Measurements from ENCODE around the gene EMX2.
"Not testable (repeated sequence)": the region's sequence is repeated elsewhere in the genome, so short reads cannot be mapped to it uniquely, and the experiment has no call there.

EMX2 gene

DNA sequence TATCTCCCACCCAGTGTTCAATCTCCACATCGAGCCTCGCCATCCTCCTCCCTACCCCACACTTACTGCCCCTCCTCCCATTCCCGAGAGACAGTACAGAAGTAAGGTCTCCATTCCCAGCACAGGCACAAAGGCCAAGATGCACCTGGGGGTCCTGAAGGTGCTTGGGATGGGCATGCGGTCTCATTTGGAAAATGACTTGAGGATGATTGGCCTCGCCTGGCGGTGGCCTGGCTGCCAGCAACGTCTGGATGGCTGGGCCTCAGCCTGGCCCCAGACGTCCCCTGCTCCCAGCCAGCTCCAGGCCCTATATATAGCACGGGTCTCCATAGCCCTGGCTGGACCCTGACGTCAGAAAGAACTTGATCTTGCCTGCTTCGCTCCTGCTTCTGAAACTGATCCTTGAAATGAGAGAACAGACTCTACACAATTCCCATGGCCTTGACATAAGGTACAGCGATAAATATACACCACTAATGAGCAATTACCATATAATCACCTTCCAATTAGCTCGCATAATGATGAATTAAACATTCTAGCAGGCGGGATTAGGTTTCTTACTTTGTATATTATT lies 11.8 kb downstream of the EMX2 start:
- H3K4me3 ChIP-seq (ENCODE audit: low read depth, low read length): no peak overlapping the region

DNA sequence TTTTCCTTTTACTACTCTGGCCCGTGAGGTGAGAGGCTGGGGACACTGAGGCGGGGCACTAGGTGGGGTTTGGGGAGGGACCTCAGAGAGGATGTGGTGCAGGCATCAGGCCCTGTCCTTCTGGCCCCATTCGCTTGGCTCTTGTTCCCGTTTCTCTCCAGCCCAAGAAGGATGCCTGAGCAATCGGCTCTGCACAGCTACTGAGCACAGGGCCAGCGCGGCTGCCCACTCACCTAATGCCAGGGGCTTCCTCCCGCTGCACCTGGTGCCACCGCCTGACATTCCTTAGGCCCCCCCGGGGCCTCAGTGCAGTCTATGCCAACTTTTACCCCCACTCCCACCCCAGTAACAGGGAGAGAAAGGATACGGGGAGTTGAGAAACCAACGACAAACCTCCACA lies 12.5 kb downstream of the EMX2 start:
- no peak overlapping the region for H3K4me3 ChIP-seq (ENCODE audit: low read depth, low read length)

DNA sequence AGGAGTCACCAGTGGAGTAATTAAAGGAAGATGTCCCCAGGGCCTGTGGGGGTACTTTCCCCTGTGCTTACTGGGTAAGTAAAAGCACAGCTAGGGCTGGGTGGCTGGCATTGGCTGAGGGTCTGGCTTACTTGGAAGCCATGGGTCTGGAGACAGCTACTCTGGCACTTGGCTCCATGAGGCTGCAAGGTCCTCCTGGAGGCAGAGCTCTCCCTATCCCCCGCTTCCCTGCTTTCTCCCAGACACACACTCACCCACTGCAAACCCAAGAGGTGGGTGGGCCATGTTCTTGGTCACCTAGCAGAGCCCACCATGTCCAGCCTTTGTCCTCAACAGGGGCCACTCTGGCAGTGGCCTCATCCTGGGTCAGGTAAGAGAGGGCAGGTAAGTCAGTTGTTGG lies 13.3 kb downstream of the EMX2 start:
- H3K4me3 ChIP-seq (ENCODE audit: low read depth, low read length): no peak overlapping the region

DNA sequence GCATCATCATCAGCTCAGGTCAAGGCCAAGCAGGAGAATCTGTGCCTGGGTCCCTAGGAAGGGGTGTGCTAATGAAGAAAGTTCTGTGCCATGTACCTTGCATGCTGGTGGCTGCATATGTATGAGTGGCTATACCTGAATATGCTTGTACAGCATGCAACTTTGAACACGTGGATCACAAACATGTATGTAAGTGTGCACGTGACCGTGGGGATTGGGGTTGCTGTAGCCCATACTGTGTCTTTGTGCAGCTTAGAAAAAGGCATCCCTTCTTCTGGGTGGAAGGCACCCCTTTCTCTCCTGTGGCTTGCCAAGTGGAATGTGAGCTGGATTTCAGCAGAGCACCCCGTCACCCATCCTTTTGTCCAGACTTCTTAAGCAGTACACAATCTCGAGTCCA lies 13.8 kb downstream of the EMX2 start:
- no peak overlapping the region for H3K4me3 ChIP-seq (ENCODE audit: low read depth, low read length)

DNA sequence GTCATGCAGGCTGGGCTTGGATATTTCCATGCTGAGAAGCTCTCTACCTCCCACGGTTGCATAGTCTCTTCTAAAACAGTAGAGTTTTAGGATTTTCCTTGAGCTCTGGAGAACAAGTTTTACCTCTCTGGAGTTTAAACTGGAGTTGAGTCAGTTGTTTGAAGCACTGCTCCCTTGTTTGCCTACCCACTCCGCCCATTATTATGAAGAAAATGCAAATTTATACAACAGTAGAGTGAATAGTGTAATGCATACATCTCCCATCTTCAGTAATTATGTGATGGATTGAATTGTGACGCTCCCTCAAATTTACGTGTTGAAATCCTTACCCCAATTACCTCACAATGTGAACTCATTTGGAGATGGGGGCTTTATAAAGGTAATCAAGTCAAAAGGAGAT lies 17.2 kb downstream of the EMX2 start:
- no peak overlapping the region for H3K4me3 ChIP-seq (ENCODE audit: low read depth, low read length)

DNA sequence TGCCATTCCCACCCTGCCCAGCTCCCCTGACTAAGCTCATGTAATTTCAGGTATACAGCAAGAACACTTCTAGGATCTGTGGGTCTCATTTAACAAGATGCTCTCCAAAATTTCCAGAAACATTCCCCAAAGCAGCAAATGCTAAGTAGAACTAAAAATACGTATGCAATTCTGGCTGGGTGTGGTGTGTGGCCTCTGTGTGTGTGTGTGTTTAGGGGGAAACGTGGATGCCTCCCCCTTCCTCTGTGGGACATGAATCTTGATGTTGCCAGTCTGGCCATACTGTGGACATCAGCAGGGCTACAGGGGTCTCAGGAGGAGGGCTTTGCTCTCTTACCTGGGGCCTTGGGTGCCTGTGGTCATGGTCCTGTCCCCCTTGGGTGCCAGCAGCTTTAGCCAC lies 18.4 kb downstream of the EMX2 start:
- H3K4me3 ChIP-seq (ENCODE audit: low read depth, low read length): no peak overlapping the region

DNA sequence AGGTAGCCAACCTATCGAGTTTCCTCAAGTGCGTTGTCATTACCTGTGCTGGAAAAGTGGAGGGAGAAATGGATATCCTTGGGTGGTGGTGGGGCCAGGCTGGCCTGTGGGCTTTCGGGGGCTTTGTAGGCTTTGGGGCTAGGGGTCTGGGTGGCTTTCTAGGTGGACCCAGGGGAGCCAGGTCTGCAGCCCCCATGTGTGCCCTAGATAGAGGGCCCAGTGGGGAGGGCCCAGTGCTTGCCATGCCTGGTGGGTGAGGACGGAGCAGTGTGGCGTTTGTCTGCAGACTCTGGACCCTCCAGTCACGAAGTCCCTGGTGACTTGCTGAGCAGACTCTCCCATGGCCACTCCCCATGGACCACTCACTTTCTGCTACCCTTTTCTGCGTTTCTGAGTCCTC lies 19.7 kb downstream of the EMX2 start:
- no peak overlapping the region for H3K4me3 ChIP-seq (ENCODE audit: low read depth, low read length)

DNA sequence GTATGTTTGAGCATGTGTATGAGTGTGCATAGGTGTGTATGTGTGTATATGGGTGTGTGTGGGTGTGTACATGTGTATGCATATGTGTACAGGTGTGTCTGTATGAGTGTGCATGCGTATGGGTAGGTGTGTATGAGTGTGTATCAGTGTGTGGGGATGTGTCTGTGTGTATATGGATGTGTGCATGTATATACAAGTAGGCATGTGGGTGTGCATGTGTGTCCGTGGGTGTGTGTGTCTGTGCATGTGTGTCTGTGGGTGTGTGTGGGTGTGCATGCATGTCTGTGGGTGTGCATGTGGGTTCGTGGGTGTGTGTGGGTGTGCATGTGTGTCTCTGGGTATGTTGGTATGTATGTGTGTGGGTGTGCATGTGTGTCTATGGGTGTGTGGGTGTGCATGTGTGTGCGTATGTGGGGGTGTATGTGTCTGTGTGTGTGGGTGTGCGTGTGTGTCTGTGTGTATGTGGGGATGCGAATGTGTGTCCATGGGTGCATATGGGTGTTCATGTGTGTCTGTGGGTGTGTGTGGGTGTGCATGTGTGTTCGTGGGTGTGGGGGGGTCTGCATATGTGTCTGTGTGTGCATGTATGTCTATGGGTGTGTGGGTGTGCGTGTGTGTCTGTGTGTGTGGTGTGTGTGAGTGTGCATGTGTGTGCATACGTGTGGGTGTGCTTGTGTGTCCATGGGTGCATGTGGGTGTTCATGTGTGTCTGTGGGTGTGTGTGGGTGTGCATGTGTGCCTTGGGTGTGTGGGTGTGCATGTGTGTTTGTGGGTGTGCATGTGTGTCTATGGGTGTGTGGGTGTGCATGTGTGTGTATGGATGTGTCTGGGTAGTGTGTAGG lies 20.6 kb downstream of the EMX2 start:
- H3K4me3 ChIP-seq (ENCODE audit: low read depth, low read length): no peak overlapping the region

DNA sequence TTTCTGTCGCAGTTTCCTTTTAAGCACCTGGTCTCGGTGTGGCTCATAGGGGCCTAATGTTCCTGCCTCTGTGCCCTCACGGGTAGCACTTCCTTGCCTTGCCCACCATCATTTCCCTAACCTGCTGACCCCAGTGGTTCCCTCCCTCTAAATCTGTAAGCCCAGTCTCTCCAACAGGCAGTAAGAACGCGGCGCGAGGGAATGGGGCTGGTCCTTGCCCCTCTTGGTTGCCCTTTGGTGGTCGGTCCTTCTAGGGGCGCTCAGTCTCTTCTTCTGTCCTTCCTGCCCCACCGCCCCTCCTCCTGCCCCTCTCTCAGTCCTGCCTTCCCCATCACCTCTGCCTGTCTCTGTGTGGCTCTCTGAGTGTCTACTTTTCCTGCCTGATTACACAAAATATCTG lies 21.2 kb downstream of the EMX2 start:
- no peak overlapping the region for H3K4me3 ChIP-seq (ENCODE audit: low read depth, low read length)

DNA sequence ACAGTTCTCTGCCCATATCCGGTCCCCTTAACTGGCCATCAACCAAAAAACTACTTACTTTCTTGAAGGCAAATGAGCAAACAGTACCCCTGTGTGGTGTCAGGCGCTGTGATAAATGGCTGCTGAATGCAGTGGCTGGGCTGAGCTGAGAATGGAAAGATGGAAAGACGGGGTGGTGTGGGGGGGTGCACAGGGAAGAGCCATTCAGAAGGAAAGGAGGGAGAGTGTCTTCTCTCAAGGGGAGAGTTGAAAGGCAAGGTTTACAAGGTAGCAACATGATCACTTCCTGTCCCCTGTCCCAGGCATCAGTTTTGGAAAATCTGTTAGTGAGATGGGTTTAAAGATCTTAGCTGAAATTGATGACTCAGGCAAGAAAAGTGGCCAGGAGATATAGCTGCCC lies 22.5 kb downstream of the EMX2 start:
- no peak overlapping the region for H3K4me3 ChIP-seq (ENCODE audit: low read depth, low read length)

DNA sequence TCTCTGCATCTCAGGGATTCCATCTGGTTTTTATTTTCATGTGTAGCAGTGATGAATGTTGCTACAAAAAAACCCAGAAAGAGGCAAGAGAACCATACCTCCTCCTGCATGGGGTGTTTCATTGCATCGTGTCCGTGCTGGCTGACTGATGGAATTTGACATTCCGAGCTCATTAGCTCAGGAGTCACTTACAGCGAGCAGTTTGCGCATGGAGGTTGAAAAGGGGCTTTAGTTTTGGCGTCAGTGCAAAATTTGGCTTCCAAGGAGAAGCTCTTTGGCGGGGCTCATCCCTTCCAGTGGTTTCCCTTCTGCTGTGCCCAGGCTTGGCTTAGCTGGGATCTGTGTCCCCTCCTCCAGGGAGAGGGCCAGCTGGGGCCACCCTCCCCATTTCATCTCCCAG lies 25.8 kb downstream of the EMX2 start:
- no peak overlapping the region for H3K4me3 ChIP-seq (ENCODE audit: low read depth, low read length)

DNA sequence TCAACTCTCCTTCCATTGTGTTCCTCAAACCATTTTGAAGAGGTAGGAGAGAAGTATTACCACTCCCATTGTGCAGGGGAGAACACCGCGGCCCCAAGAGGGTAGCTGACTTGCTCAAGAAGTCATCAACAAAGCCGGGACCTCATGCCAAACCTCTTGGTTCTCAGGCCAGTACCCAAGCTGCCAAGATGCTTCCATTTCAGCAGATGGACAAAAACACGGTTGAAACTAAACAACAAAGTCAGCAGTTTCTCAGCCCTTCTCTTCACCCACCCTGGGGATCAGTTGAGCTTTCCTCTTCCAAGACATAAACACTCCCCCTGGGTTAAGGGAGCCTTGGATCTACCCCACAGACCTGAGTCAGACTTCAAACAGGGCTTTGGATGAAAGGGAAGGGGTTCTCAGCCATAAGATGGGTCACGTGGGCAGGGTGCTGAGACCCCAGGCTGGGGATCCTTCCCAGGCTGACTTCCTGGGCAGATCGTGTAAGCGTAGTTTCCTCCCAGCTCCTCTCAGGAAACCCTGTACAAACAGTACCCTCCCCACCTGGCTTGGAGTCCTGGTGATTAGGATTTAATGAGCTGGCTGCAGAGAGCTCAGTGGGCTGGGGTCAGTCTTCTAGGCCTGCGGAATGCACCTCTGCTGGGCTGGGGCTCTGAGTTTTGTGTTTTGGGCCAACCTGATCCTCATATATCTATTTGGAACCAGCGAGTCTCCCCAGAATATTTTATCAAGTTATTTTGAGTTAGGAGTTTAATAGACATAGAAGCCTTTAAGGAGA lies 27.3 kb downstream of the EMX2 start:
- no peak overlapping the region for H3K4me3 ChIP-seq (ENCODE audit: low read depth, low read length)

DNA sequence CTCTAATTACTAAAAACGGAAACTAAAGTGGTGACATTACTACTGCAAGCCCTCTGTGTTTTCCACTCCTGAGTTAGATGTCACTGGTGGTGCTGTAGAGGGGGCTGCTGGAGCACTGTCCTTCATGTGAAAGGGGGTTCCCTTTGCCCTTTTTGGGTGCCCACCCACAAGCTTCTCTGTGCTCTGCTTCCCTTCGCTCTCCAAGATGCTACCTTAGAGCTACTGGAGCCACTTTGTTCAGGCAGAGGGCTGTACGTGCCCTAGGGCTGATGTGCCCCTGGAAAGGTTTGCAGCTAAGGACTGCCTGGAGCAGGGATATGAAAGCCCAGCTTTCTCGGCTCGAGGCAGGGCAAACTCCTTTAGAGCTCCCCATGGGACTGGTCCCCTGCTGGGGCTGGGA lies 28.3 kb downstream of the EMX2 start:
- no peak overlapping the region for H3K4me3 ChIP-seq (ENCODE audit: low read depth, low read length)

DNA sequence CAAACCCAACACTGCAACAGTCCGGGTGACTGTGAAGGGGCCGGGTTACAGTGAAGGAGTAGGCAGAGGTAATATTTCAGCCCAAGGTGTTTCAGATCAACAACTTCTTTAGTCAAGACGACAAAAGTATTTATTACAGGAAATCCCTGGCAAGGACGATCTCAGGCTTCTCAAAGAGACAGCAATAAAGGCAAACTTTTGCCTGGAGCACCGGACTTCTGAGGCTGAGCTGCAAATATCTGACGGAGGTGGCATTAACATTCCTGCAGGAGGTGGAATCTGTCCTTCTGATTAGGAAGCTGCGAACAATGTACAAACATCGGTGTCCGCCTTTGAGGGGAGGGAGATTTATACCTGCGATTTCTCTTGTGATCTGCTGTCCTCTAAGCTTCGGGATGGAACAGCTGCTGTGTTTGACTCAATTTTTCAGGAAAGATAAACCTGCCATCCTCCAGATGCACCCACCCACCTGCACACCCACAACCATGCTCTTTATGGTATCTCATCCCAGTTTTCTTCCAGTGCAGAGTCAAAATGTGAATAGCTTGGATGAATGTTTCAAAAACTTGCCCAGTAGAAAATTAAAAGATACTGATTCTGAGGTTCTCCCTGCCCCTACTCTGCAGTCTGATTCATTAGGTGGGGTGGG lies 32.1 kb downstream of the EMX2 start:
- H3K4me3 ChIP-seq (ENCODE audit: low read depth, low read length): no peak overlapping the region

DNA sequence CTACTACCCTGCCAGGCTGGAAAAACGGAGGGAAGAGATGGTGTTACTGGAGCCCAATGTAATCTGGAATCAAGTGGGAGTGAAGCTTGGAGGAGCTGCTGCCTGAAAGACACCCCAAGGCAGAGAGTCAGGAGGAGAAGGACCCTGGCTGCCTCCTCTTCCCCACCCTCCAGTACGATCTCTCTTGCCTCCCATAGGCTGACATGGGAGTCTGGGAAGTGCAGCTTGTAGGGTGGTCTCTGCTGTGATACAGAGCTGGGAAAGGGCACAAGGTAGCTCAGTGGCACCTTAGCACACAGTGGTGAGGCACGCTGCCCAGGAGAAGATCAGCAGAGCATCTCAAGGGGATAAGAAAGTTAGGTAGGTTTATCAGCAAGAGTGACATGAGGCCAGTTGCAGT lies 35.9 kb downstream of the EMX2 start:
- no peak overlapping the region for H3K4me3 ChIP-seq (ENCODE audit: low read depth, low read length)

DNA sequence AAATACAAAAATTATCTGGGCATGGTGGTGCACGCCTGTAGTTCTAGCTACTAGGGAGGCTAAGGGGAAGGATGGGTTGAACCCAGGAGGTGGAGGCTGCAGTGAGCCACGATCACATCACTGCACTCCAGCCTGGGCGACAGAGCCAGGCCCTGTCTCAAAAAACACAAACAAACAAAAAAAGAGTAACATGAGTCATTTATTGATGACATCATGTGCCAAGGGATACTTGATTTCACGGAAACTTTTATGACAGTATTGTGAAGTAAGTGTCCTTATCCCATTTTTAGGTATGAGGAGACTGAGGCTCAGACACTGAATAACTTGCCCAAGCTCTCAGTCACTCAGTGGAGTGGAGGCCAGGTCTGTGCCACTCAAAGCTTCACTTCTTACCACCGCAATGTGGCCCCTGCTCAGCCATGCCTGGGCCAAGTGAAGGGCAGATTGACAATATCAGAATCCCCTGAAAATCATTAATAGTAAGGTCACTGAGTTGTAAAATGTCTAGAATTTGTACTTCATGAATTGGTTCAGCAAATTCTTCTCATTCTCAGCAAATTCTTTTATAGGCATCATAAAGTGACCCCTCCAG lies 36.5 kb downstream of the EMX2 start:
- H3K4me3 ChIP-seq (ENCODE audit: low read depth, low read length): no peak overlapping the region

DNA sequence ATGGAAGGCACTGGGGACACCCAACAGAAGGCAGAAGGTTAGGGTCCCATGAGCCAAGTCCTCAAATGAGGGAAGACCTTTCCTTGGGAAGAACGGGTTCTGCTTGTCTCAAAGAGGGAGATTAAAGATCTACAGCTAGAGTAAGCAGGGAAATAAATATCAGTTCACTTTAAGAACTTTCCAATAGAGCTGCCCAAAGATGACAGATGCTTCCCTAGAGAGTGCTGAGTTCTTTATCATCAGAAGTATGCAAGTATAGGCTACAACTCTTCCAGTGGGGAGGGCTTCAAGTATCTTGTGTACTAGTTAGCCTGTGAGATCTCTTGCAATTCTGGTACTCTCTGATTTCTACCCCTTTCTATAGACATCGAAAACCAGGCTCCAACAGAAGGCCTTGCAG lies 39.4 kb downstream of the EMX2 start:
- no peak overlapping the region for H3K4me3 ChIP-seq (ENCODE audit: low read depth, low read length)

DNA sequence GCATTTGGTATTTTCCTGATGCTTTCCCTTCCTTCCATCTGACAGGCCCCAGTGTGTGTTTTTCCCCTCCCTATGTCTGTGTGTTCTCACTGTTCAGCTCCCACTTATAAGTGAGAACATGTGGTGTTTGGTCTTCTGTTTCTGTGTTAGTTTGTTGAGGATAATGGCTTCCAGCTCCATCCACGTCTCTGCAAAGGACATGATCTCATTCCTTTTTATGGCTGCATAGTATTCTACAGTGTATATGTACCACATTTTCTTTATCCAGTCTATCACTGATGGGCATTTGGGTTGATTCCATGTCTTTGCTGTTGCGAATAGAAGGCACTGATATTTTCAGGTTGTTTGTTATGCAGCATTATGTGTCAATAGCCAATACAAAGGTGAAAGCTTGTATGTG lies 42.3 kb downstream of the EMX2 start:
- not testable (repeated sequence) for H3K4me3 ChIP-seq (ENCODE audit: low read depth, low read length)

DNA sequence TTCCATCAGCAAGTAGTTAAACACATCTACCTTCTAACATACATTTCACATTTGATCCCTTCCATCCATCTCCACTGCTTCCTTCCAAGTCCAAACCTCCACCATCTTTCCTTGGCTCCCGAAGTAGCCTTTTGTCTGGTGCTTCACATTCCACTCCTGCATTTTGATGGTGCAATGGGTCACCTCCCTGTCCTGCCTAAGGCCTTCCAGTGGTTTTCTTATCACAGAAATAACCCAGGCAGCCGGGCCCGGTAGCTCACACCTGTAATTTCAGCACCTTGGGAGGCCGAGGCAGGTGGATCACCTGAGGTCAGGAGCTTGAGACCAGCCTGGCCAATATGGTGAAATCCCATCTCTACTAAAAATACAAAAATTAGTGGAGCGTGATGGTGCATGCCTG lies 44.5 kb downstream of the EMX2 start:
- no peak overlapping the region for H3K4me3 ChIP-seq (ENCODE audit: low read depth, low read length)

DNA sequence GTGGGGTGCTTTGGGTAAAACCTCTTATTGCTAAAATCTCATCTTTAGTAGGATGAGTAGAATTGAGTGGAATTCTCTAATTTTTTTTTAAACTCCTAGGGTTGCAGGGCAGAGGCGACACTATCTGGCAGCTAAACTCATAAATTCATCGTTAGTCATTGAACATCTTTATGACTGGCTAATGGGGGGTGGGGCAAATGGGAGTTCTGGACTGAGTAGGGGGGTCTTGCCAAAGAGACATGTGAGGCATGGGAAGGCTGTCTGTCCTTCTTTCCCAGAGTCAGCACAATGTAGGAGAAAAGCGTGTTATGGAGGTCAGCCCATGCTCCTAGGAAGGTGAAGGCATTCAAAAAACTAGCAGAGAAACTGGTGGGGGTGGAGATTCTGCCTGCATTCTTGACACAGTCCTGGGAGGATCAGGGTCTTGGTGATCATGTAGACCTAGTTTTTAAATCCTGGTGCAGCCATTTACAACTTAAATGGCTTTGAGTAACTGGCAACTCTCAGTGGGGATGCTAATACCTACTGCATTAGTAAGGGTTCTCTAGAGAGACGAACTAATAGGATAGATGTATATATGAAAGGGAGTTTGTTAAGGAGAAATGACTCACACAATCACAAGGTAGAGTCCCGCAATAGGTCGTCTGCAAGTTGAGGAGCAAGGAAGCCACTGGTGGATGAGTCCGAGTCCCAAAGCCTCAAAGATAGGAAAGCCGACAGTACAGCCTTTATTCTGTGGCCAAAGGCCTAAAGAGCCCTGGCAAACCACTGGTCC lies 47.7 kb downstream of the EMX2 start:
- no peak overlapping the region for H3K4me3 ChIP-seq (ENCODE audit: low read depth, low read length)

Measured in iPS-11a (cell line).